WERI-Rb-1 (cell line): ENCODE results near the gene BACE2.

ENCODE experiments used
- DNase-seq: peaks from one replicate; pipeline ENCODE4 v3.0.0-alpha.2; 2020
- H3K27ac ChIP-seq: fragments of 250-450 bp; sonication (Bioruptor Pico); 2 replicates; pipeline ENCODE4 v1.5.1; 2020; ENCODE audit warnings: mild to moderate bottlenecking, moderate library complexity
- H3K27me3 ChIP-seq: fragments of 250-450 bp; sonication (Bioruptor Pico); 2 replicates; pipeline ENCODE4 v1.5.1; 2021; ENCODE audit warnings: mild to moderate bottlenecking, low read depth, moderate library complexity; ENCODE audit not compliant: insufficient read depth, severe bottlenecking
- H3K36me3 ChIP-seq: fragments of 250-450 bp; sonication (Bioruptor Pico); 2 replicates; pipeline ENCODE4 v1.5.1; 2020; ENCODE audit warnings: mild to moderate bottlenecking, moderate library complexity
- H3K4me3 ChIP-seq: 2 replicates; pipeline ENCODE4 v1.5.1; 2011; ENCODE audit warnings: low read depth, mild to moderate bottlenecking, control low read depth, low read length
- H3K9me3 ChIP-seq: fragments of 250-450 bp; sonication (Bioruptor Pico); 2 replicates; pipeline ENCODE4 v1.5.1; 2021; ENCODE audit warnings: mild to moderate bottlenecking, moderate library complexity; ENCODE audit not compliant: severe bottlenecking
- TF ChIP-seq, protein P1 (sequence below): IDR thresholded peaks from 2 replicates; pipeline ENCODE4 v1.5.1; 2011; ENCODE audit warnings: low read depth, mild to moderate bottlenecking, control low read depth, inconsistent platforms, low read length

The BACE2 gene

GRCh38 chr21:41322496-41323382 is 154.8 kb downstream of the BACE2 start:
- Histone ChIP-seq H3K9me3 (no peaks in the 10 kb centered on the region), H3K27ac (no peak overlapping the region), H3K4me3 (no peak overlapping the region), H3K27me3 (no peaks in the 10 kb centered on the region), H3K36me3 (no peaks in the 10 kb centered on the region)
- DNase-seq = no peak
- TF ChIP-seq, protein P1, sequence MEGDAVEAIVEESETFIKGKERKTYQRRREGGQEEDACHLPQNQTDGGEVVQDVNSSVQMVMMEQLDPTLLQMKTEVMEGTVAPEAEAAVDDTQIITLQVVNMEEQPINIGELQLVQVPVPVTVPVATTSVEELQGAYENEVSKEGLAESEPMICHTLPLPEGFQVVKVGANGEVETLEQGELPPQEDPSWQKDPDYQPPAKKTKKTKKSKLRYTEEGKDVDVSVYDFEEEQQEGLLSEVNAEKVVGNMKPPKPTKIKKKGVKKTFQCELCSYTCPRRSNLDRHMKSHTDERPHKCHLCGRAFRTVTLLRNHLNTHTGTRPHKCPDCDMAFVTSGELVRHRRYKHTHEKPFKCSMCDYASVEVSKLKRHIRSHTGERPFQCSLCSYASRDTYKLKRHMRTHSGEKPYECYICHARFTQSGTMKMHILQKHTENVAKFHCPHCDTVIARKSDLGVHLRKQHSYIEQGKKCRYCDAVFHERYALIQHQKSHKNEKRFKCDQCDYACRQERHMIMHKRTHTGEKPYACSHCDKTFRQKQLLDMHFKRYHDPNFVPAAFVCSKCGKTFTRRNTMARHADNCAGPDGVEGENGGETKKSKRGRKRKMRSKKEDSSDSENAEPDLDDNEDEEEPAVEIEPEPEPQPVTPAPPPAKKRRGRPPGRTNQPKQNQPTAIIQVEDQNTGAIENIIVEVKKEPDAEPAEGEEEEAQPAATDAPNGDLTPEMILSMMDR = no peak

GRCh38 chr21:41325138-41325912 is 157.4 kb downstream of the BACE2 start:
- H3K27ac ChIP-seq = no peak overlapping the region
- TF ChIP-seq, protein P1 = no peak
- no peak for DNase-seq
- no peaks in the 10 kb centered on the region for H3K36me3 ChIP-seq
- H3K9me3 ChIP-seq = no peaks in the 10 kb centered on the region
- no peak overlapping the region for H3K4me3 ChIP-seq
- H3K27me3 ChIP-seq = no peaks in the 10 kb centered on the region

- DNase-seq = no peak
- Histone ChIP-seq H3K4me3 (no peak overlapping the region), H3K9me3 (no peaks in the 10 kb centered on the region), H3K27ac (no peak overlapping the region), H3K27me3 (no peaks in the 10 kb centered on the region), H3K36me3 (no peaks in the 10 kb centered on the region)
- TF ChIP-seq, protein P1 = no peak
Measured at GRCh38 chr21:41326414-41327080, 158.6 kb downstream of the BACE2 start.

GRCh38 chr21:41327753-41328152 is 159.8 kb downstream of the BACE2 start:
- H3K9me3 ChIP-seq = no peaks in the 10 kb centered on the region
- DNase-seq = no peak
- no peak overlapping the region for H3K4me3 ChIP-seq
- TF ChIP-seq, protein P1 = no peak
- H3K27me3 ChIP-seq = no peaks in the 10 kb centered on the region
- no peaks in the 10 kb centered on the region for H3K36me3 ChIP-seq
- no peak overlapping the region for H3K27ac ChIP-seq

- TF ChIP-seq, protein P1 = no peak
- no peak overlapping the region for H3K4me3 ChIP-seq
- no peaks in the 10 kb centered on the region for H3K36me3 ChIP-seq
- DNase-seq = no peak
- H3K27me3 ChIP-seq = no peaks in the 10 kb centered on the region
- H3K27ac ChIP-seq = no peak overlapping the region
- peaks cover 5% of the 10 kb centered on the region for H3K9me3 ChIP-seq
Measured at GRCh38 chr21:41328660-41329607, 161.0 kb downstream of the BACE2 start.
